GM13977 (cell line): ENCODE data around the gene CDHR4.
A peak's percentile ranks its signal among the peaks of the same experiment; 100 is the strongest.
"Not testable (repeated sequence)": the region's sequence is repeated elsewhere in the genome, so short reads cannot be mapped to it uniquely, and the experiment has no call there.

Experiments
- DNase-seq: peaks from one replicate; pipeline ENCODE4 v3.0.0; 2012; ENCODE audit warnings: low spot score
- in situ Hi-C: fragments of 300-500 bp; cut with MboI; formaldehyde crosslinking; loops from one replicate; pipeline ENCODE4 v1.12.0; 2022; ENCODE audit warnings: low sequenced_read_pairs, low pct_unique_long_range_greater_than_20kb, mixed read lengths, inconsistent platforms; ENCODE audit not compliant: unreplicated experiment
- TF ChIP-seq, protein P1 (sequence below): IDR thresholded peaks from 2 replicates; pipeline ENCODE4 v1.5.1; 2012; ENCODE audit warnings: mild to moderate bottlenecking, control low read depth; ENCODE audit not compliant: insufficient read depth; ENCODE audit errors: extremely low read depth, missing control alignments

CDHR4 gene

DNA sequence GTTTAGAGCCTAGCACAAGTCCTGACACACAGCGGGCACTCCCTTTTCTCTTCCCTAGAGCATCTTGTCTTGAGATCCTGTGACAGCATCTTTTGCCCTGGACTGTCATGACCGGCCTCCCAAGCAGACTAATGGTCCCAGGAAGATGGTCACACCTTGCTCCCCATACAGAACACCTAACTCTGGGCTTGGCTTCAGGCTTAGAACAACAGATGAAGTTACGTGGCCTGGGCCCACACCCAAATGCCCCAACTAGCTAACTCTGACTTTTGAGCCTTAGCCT, 12.6 kb downstream of the CDHR4 start:
- in situ Hi-C loops = no loop called here
- DNase-seq = no peak
- TF ChIP-seq, protein P1, sequence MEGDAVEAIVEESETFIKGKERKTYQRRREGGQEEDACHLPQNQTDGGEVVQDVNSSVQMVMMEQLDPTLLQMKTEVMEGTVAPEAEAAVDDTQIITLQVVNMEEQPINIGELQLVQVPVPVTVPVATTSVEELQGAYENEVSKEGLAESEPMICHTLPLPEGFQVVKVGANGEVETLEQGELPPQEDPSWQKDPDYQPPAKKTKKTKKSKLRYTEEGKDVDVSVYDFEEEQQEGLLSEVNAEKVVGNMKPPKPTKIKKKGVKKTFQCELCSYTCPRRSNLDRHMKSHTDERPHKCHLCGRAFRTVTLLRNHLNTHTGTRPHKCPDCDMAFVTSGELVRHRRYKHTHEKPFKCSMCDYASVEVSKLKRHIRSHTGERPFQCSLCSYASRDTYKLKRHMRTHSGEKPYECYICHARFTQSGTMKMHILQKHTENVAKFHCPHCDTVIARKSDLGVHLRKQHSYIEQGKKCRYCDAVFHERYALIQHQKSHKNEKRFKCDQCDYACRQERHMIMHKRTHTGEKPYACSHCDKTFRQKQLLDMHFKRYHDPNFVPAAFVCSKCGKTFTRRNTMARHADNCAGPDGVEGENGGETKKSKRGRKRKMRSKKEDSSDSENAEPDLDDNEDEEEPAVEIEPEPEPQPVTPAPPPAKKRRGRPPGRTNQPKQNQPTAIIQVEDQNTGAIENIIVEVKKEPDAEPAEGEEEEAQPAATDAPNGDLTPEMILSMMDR = no peak

DNA sequence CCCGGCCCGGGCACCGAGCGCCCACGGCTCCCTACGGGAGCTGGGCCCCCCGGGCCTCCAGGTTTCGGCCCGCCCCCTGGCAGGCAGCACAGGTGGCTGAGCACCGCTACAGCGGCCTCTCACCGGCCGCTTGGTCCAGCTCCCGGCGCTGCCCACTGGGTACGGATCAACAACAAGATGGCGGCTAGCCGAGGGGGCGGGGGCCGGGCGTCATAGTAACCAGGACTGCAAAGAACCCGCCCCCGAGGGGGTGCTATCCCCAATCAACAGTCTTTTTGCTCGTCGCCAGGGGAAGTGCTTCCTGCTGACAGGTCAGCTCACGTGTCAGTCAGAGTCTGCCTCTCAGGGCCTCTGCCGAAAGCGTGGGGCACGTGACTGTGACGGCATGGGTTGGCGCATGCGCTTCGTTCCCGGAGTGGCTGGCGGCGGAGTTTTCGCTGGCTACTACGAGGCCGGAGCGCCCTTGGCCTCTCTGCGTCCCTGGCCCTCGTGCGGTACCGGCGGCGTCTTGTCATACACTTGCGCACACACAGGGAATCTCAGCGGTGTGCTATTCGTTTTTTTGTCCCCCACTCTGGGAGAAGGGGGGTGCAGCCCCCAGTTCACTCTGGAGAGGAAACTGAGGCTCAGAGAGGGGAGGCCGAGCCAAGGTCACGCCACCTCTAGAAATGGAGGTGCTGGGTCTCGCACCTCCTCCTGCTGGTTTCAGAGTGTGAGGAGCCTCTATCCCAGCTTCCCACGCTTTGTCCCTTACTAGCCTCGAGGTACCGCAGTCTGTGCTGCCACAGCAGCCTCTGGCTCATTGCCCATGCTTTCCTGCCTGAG, 13.1 kb downstream of the CDHR4 start, which contains the start of gene IP6K1:
Gene IP6K1 (minus strand): TSS at position 186 of the 825 bp plus-strand sequence. CDS start 38,502 bp downstream, outside the sequence.
- TF ChIP-seq, protein P1 = no peak
- DNase-seq = peak; percentile 100
- in situ Hi-C loops = no loop called here

DNA sequence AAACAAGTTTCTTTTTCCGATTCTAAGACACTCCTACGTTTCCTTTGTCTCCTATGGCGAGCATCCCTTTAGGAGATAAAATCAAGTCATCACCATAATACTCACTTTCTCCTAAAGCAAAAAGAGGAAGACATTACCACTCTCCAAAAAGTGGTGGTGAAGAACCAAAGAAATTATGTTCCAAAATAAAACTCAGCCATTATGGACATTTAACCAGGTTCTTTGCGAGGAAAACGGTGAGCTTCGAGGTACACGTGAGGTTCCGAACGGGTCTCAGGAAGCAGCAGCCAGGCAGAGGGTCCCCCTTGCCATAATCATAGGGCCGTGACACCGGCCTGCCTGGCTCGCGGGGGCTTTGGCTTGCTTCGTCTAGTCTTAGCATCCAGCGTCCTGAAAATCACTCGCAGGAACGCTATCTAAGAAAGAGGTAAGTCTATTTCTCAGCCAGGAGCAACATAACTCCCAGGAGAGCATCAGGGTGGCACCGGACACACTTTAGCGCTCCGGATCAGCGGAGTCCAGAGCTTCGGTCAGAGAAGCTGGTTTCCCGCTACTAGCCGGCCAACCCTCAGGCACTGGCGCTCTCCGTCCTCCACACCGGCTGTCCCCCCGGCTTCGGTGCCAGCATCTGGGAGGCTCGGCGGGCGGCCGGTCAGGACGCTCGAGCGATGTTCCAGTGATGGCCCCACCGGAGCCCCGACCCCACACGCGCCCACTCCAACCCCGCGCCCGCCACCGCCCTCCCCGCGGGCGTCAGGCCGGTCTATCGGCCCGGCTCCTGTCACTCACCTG, 13.9 kb downstream of the CDHR4 start:
- TF ChIP-seq, protein P1 = no peak
- no peak for DNase-seq
- in situ Hi-C loops = no loop called here

DNA sequence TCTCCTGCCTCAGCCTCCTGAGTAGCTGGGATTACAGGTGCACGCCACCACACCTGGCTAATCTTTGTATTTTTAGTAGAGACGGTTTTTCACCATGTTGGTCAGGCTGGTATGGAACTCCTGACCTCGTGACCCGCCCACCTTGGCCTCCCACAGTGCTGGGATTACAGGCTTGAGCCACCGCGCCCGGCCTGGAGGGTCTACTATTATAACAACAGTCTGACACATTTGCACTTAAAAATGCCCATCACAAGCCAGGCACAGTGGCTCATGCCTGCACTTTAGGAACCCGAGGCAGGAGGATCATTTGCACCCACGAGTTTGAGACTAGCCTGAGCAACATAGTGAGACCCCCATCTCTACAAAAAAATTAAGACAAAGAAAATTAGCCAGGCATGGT, 17.4 kb downstream of the CDHR4 start:
- DNase-seq, in situ Hi-C loops: not testable (repeated sequence)

DNA sequence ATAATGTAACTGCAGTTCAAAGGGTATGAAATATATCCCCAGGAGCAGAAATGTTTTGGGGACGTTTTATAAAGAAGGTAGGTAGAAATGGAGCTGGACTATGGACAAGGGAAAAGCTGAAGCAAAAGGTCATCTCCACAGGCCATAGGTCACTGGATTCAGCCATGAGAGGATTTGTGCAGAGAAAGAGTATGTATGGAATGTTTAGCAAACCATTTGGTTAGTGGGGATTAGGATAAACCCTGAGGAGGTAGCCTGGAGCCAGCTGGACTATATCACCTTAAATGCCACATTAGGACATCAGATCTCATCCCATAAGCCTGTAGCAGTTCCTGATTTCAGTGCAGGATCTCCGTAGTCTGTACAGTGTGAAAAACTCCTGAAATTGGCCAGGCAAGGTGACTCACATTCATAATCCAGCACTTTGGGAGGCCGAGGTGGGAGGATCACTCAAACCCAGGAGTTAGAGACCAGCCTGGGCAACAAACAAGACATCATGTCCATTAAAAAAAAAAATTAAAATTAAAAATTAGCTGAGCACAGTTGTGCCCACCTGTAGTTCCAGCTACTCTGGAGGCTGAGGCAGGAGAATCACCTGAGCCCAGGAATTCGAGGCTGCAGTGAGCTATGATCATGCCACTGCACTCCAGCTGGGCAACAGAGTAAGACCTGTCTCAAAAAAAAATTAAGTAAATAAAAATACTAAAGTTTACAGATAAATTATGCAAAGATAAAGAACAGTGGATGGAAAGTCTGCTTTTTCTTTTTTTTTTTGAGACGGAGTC, 18.1 kb downstream of the CDHR4 start:
- TF ChIP-seq, protein P1 = no peak
- DNase-seq = no peak
- in situ Hi-C loops = no loop called here

DNA sequence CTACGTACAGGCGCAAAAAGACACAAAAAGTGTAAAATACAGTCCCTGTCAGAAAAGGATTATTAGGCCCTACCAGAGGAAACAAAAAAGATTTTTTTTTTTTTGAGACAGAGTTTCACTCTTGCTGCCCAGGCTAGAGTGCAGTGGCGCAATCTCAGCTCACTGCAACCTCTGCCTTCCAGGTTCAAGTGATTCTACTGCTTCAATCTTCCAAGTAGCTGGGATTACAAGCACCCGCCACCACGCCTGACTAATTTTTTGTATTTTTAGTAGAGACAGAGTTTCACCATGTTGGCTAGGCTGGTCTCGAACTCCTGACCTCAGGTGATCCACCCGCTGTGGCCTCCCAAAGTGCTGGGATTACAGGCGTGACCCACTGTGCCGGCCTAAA, 18.7 kb downstream of the CDHR4 start:
- in situ Hi-C loops, DNase-seq: not testable (repeated sequence)

DNA sequence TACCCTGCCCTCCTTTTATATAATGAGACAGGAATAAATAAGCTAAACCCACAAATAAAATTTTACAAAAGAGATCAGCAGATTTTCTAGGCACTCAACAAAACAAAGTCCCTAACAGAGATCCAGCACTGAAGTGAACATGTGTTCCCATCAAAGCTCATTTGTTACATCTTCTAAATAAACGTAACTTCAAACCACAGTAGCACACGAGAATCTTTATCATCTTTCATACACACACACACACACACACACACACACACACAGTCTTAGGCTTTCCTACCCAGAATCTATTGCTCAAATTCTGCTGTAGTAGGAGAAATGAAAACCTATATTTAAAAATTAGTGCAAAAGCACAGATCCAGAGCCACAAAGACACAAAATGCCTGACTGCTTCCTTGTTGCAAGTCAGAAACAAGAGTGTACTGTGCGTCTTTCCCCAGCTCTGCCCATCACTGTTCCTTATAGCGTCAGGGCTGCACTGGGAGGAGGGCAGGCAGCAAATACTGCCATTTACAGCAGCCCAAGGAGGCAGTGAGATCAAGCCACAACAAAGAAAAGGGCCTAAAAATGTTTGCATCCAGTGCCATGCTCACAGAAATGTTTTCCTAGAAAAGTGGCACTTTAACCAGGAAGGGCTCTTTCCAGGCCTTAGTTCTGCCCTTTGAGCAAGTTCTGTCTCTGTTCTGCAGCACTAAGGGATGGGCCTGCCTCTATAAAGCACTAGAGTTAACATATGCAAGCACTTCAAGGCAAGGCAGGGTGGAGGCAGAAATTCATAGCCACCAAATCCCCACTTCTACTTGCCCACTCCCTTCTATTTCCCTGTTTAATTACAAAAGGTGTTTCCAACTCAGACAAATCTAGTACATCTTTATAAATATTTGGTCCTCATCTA, 19.3 kb downstream of the CDHR4 start:
- TF ChIP-seq, protein P1 = no peak
- in situ Hi-C loops = no loop called here
- DNase-seq = no peak
